WTC11 (cell line): ENCODE data around the gene DNM1L. TPM values are rescaled to one million over a fixed set of nuclear protein-coding genes. Genes with fewer than 3 reads are reported as not detected.

Experiments
- ATAC-seq: fragments of 200-7000 bp; cut with Tn5 transposase; 2 replicates; pipeline ENCODE4 v1.10.0; 2021; ENCODE audit warnings: mild to moderate bottlenecking, moderate library complexity
- Bru-seq: library from RNA; stranded (reverse); fragments of 400-500 nt; gene quantifications from one replicate; lab custom pipeline; 2021; lab: Mats Ljungman, UMichigan
- CTCF ChIA-PET: fragments of 300-600 bp; sonication (Branson Sonifier 250); formaldehyde crosslinking; loops from one replicate; lab custom pipeline; 2021; ENCODE audit warnings: antibody characterized with exemption; lab: Charles Lee
- POLR2A ChIA-PET: fragments of 350-600 bp; sonication (Branson Sonifier 250); formaldehyde crosslinking; loops from one replicate; lab custom pipeline; 2021; ENCODE audit warnings: antibody characterized with exemption; lab: Charles Lee
- DNase-seq: peaks from one replicate; pipeline ENCODE4 v3.0.0; 2021; ENCODE audit warnings: low spot score
- H3K27ac Mint-ChIP-seq: 2 replicates; pipeline ENCODE4 v1.8.0; 2021; ENCODE audit warnings: mixed read lengths
- H3K27me3 Mint-ChIP-seq: 2 replicates; pipeline ENCODE4 v1.8.0; 2021; ENCODE audit warnings: low read depth, mild to moderate bottlenecking, moderate library complexity, mixed read lengths
- H3K36me3 Mint-ChIP-seq: 2 replicates; pipeline ENCODE4 v1.8.0; 2021; ENCODE audit warnings: mixed read lengths
- H3K4me1 Mint-ChIP-seq: 2 replicates; pipeline ENCODE4 v1.8.0; 2022; ENCODE audit warnings: mixed read lengths
- H3K4me3 Mint-ChIP-seq: 2 replicates; pipeline ENCODE4 v1.8.0; 2021; ENCODE audit warnings: mild to moderate bottlenecking, moderate library complexity, mixed read lengths
- H3K9me3 Mint-ChIP-seq: 2 replicates; pipeline ENCODE4 v1.8.0; 2021; ENCODE audit warnings: mixed read lengths
- CBFB ChIP-seq: sonication (generic); formaldehyde crosslinking; IDR thresholded peaks from 2 replicates; pipeline ENCODE4 v1.8.1; 2022; ENCODE audit warnings: mild to moderate bottlenecking, low read depth, missing genetic modification reagents
- FOXJ3 ChIP-seq: sonication (generic); formaldehyde crosslinking; IDR thresholded peaks from 2 replicates; pipeline ENCODE4 v1.9.0; 2021; ENCODE audit warnings: missing genetic modification reagents, mild to moderate bottlenecking, borderline replicate concordance
- JAZF1 ChIP-seq: fragments of 250-450 bp; sonication (Bioruptor Pico); IDR thresholded peaks from 2 replicates; pipeline ENCODE4 v1.9.0; 2021; ENCODE audit warnings: moderate library complexity, mild to moderate bottlenecking, inconsistent platforms
- JUN ChIP-seq: sonication (generic); formaldehyde crosslinking; IDR thresholded peaks from 2 replicates; pipeline ENCODE4 v1.8.0; 2023; ENCODE audit warnings: mild to moderate bottlenecking, missing genetic modification reagents
- NFATC4 ChIP-seq: fragments of 250-450 bp; sonication (Bioruptor Pico); IDR thresholded peaks from 2 replicates; pipeline ENCODE4 v1.9.0; 2021; ENCODE audit warnings: mild to moderate bottlenecking
- ZNF317 ChIP-seq: sonication (generic); formaldehyde crosslinking; IDR thresholded peaks from 2 replicates; pipeline ENCODE4 v1.8.1; 2023; ENCODE audit warnings: low read depth, mild to moderate bottlenecking, moderate library complexity, missing genetic modification reagents, borderline replicate concordance
- ZNF396 ChIP-seq: fragments of 250-450 bp; sonication (Bioruptor Pico); IDR thresholded peaks from 2 replicates; pipeline ENCODE4 v1.8.0; 2021; ENCODE audit warnings: mild to moderate bottlenecking, moderate library complexity, borderline replicate concordance
- ZNF423 ChIP-seq: fragments of 250-450 bp; sonication (Bioruptor Pico); IDR thresholded peaks from 2 replicates; pipeline ENCODE4 v2.1.2; 2022; ENCODE audit warnings: mild to moderate bottlenecking, moderate library complexity
- long read RNA-seq, 3 experiments: library from RNA in 1 of 3; library from capped mRNA in 1 of 3; library from polyadenylated mRNA in 1 of 3; unstranded in 2 of 3; stranded (forward) in 1 of 3; transcript quantifications; one replicate each; pipeline ENCODE4 v2.0.0, GENCODE V29; 2021
- total RNA-seq: library from RNA; stranded (reverse); gene quantifications from 3 replicates; pipeline ENCODE4 v1.2.3, GENCODE V29; 2021
- TF ChIP-seq, protein P1 (sequence below): sonication (generic); formaldehyde crosslinking; IDR thresholded peaks from 2 replicates; pipeline ENCODE4 v1.8.1; 2022; ENCODE audit warnings: mild to moderate bottlenecking, moderate library complexity, missing genetic modification reagents
- TF ChIP-seq, protein P2 (sequence below): fragments of 250-450 bp; sonication (Bioruptor Pico); IDR thresholded peaks from 2 replicates; pipeline ENCODE4 v1.9.0; 2021; ENCODE audit warnings: mild to moderate bottlenecking
- TF ChIP-seq, protein P3 (sequence below): fragments of 250-450 bp; sonication (Bioruptor Pico); conservative IDR thresholded peaks from 2 replicates; pipeline ENCODE4 v1.9.0; 2021; ENCODE audit warnings: mild to moderate bottlenecking
- TF ChIP-seq, protein P4 (sequence below): sonication (generic); formaldehyde crosslinking; IDR thresholded peaks from 2 replicates; pipeline ENCODE4 v1.8.1; 2023; ENCODE audit warnings: mild to moderate bottlenecking, missing genetic modification reagents, moderate library complexity
- TF ChIP-seq, protein P5 (sequence below): sonication (generic); formaldehyde crosslinking; conservative IDR thresholded peaks from 2 replicates; pipeline ENCODE4 v1.8.1; 2023; ENCODE audit warnings: mild to moderate bottlenecking, low read depth, missing genetic modification reagents, moderate library complexity
- TF ChIP-seq, protein P6 (sequence below): sonication (generic); formaldehyde crosslinking; IDR thresholded peaks from 2 replicates; pipeline ENCODE4 v1.8.0; 2023; ENCODE audit warnings: missing genetic modification reagents, mild to moderate bottlenecking, borderline replicate concordance
- TF ChIP-seq, protein P7 (sequence below): sonication (generic); formaldehyde crosslinking; IDR thresholded peaks from 2 replicates; pipeline ENCODE4 v1.8.0; 2022; ENCODE audit warnings: missing genetic modification reagents

Gene DNM1L
- 70.3 to 75.2 TPM (median 74.3 TPM) in 3 replicates for total RNA-seq
- Bru-seq, nascent RNA, result percentile 87 among the genes with signal in this experiment
- long read RNA-seq, experiment 1, full-length matches to known transcripts, result 198 of 262 reads
- long read RNA-seq, experiment 1, partial matches to known transcripts, result 39 of 262 reads
- long read RNA-seq, experiment 1, other reads (novel, unspliced or antisense), result 25 of 262 reads
- long read RNA-seq, experiment 2, full-length matches to known transcripts, result 41 of 98 reads
- long read RNA-seq, experiment 2, partial matches to known transcripts, result 50 of 98 reads
- long read RNA-seq, experiment 2, other reads (novel, unspliced or antisense), result 7 of 98 reads
- long read RNA-seq, experiment 3, full-length matches to known transcripts, result 35 of 51 reads
- long read RNA-seq, experiment 3, partial matches to known transcripts, result 11 of 51 reads
- long read RNA-seq, experiment 3, other reads (novel, unspliced or antisense), result 5 of 51 reads

DNA sequence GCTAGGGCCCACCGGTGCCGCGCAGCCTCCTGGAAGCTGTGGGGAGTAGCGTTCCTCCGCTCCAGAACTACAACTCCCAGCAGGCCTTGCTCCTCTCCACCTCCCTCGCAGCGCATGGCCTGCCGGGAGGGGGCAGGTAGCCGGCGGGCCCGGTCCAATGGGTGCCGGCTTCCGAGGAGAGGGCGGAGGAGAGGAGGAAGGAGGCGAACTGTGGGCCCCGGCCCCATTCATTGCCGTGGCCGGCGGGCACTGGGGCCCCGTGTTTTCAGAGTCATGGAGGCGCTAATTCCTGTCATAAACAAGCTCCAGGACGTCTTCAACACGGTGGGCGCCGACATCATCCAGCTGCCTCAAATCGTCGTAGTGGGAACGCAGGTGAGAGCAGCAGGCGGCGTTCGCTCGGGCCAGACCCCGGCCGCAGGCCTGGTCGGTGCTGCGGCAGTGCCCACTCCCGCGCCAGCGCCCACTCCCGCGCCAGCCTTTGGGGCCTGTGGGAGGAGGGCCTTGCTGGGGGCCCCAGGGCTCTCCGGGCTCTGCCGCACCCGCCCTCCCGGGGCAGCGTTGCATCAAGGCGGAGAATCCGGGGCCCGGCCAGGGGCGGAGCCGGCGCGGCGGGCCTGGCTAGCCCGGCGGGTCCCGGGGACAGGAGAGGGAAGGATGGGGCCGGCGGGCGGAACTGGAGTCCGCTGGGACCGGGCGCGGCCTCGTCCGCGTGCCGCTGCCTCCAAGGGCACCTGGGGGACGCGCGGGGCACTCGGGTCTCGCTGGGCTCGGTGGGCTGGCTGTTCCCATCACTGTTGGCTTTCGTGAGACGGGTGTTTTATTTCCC, at the start of gene DNM1L:
Gene DNM1L (plus strand): TSS at position 211 of the 829 bp plus-strand sequence. CDS start 63 bp downstream, at position 274.
- DNase-seq (peak; percentile 97), ATAC-seq (peak; percentile 96)
- no peaks in the 10 kb centered on the region for H3K9me3 Mint-ChIP-seq
- H3K4me3 Mint-ChIP-seq, result peak within 1 kb of the TSS; percentile 96
- ChIA-PET POLR2A (interaction anchor here (0.5 to 1.8 kb wide), 4 partner anchors 76 to 720 kb away, joined by 3 to 6 read pairs (median 3); partner anchors contain the start of genes RESF1 and YARS2), CTCF (interaction anchor here (0.7 to 2.3 kb wide), 3 partner anchors 76 to 1029 kb away, joined by 3 to 9 read pairs (median 3); partner anchors contain the start of gene YARS2)
- H3K27me3 Mint-ChIP-seq, result no peaks in the 10 kb centered on the region
- peaks cover 3% of the 10 kb centered on the region for H3K36me3 Mint-ChIP-seq
- peaks cover 19% of the 10 kb centered on the region for H3K4me1 Mint-ChIP-seq
- H3K27ac Mint-ChIP-seq, result peak within 1 kb of the TSS; percentile 93
- TF ChIP-seq ZNF396 (CRISPR knock-in tag), result no peak
- TF ChIP-seq CBFB, result peak; percentile 49; the same call in 1 of the 2 replicates
- no peak for TF ChIP-seq ZNF423 (CRISPR knock-in tag)
- TF ChIP-seq, protein P1, sequence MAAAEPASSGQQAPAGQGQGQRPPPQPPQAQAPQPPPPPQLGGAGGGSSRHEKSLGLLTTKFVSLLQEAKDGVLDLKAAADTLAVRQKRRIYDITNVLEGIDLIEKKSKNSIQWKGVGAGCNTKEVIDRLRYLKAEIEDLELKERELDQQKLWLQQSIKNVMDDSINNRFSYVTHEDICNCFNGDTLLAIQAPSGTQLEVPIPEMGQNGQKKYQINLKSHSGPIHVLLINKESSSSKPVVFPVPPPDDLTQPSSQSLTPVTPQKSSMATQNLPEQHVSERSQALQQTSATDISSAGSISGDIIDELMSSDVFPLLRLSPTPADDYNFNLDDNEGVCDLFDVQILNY (CRISPR knock-in tag), result peak; percentile 73; the same call in 1 of the 2 replicates
- TF ChIP-seq, protein P2, sequence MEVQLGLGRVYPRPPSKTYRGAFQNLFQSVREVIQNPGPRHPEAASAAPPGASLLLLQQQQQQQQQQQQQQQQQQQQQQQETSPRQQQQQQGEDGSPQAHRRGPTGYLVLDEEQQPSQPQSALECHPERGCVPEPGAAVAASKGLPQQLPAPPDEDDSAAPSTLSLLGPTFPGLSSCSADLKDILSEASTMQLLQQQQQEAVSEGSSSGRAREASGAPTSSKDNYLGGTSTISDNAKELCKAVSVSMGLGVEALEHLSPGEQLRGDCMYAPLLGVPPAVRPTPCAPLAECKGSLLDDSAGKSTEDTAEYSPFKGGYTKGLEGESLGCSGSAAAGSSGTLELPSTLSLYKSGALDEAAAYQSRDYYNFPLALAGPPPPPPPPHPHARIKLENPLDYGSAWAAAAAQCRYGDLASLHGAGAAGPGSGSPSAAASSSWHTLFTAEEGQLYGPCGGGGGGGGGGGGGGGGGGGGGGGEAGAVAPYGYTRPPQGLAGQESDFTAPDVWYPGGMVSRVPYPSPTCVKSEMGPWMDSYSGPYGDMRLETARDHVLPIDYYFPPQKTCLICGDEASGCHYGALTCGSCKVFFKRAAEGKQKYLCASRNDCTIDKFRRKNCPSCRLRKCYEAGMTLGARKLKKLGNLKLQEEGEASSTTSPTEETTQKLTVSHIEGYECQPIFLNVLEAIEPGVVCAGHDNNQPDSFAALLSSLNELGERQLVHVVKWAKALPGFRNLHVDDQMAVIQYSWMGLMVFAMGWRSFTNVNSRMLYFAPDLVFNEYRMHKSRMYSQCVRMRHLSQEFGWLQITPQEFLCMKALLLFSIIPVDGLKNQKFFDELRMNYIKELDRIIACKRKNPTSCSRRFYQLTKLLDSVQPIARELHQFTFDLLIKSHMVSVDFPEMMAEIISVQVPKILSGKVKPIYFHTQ (CRISPR knock-in tag), result no peak
- TF ChIP-seq JAZF1, result no peak
- TF ChIP-seq ZNF317 (CRISPR knock-in tag), result peak; percentile 42; the same call in 1 of the 2 replicates
- TF ChIP-seq NFATC4, result no peak
- TF ChIP-seq, protein P3, sequence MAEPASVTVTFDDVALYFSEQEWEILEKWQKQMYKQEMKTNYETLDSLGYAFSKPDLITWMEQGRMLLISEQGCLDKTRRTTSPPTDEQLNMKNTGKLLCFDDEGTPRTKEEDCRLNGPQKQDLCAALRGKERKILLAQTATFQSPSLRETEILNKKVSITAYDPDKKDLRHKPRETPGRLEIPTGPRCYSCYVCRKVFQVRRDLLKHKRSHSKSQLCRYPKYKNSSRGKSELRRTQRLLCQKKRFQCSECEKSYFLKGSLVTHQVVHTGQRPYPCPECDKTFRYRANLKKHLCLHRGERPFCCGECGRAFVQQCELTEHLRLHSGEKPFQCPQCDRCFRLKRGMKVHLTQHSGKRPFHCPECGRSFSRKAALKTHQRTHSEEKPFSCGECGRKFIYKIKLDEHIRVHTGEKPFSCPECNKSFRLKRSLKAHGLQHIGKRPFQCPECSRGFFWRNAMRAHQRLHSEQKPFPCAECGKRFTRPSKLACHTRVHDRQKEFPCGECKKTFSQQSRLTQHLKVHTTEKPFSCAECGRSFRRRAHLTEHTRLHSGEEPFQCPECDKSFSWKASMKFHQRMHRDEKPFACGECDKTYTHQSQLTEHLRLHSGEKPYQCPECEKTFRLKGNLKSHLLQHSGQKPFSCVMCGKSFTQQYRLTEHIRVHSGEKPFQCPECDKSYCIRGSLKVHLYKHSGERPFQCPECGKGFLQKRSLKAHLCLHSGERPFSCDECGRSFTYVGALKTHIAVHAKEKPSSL (CRISPR knock-in tag), result no peak
- TF ChIP-seq, protein P4, sequence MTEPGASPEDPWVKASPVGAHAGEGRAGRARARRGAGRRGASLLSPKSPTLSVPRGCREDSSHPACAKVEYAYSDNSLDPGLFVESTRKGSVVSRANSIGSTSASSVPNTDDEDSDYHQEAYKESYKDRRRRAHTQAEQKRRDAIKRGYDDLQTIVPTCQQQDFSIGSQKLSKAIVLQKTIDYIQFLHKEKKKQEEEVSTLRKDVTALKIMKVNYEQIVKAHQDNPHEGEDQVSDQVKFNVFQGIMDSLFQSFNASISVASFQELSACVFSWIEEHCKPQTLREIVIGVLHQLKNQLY, result no peak
- TF ChIP-seq, protein P5, sequence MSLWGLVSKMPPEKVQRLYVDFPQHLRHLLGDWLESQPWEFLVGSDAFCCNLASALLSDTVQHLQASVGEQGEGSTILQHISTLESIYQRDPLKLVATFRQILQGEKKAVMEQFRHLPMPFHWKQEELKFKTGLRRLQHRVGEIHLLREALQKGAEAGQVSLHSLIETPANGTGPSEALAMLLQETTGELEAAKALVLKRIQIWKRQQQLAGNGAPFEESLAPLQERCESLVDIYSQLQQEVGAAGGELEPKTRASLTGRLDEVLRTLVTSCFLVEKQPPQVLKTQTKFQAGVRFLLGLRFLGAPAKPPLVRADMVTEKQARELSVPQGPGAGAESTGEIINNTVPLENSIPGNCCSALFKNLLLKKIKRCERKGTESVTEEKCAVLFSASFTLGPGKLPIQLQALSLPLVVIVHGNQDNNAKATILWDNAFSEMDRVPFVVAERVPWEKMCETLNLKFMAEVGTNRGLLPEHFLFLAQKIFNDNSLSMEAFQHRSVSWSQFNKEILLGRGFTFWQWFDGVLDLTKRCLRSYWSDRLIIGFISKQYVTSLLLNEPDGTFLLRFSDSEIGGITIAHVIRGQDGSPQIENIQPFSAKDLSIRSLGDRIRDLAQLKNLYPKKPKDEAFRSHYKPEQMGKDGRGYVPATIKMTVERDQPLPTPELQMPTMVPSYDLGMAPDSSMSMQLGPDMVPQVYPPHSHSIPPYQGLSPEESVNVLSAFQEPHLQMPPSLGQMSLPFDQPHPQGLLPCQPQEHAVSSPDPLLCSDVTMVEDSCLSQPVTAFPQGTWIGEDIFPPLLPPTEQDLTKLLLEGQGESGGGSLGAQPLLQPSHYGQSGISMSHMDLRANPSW, result no peak
- TF ChIP-seq, protein P6, sequence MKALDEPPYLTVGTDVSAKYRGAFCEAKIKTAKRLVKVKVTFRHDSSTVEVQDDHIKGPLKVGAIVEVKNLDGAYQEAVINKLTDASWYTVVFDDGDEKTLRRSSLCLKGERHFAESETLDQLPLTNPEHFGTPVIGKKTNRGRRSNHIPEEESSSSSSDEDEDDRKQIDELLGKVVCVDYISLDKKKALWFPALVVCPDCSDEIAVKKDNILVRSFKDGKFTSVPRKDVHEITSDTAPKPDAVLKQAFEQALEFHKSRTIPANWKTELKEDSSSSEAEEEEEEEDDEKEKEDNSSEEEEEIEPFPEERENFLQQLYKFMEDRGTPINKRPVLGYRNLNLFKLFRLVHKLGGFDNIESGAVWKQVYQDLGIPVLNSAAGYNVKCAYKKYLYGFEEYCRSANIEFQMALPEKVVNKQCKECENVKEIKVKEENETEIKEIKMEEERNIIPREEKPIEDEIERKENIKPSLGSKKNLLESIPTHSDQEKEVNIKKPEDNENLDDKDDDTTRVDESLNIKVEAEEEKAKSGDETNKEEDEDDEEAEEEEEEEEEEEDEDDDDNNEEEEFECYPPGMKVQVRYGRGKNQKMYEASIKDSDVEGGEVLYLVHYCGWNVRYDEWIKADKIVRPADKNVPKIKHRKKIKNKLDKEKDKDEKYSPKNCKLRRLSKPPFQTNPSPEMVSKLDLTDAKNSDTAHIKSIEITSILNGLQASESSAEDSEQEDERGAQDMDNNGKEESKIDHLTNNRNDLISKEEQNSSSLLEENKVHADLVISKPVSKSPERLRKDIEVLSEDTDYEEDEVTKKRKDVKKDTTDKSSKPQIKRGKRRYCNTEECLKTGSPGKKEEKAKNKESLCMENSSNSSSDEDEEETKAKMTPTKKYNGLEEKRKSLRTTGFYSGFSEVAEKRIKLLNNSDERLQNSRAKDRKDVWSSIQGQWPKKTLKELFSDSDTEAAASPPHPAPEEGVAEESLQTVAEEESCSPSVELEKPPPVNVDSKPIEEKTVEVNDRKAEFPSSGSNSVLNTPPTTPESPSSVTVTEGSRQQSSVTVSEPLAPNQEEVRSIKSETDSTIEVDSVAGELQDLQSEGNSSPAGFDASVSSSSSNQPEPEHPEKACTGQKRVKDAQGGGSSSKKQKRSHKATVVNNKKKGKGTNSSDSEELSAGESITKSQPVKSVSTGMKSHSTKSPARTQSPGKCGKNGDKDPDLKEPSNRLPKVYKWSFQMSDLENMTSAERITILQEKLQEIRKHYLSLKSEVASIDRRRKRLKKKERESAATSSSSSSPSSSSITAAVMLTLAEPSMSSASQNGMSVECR (CRISPR knock-in tag), result peak; percentile 72; the same call in 1 of the 2 replicates
- TF ChIP-seq JUN (CRISPR knock-in tag), result peak; percentile 85
- no peak for TF ChIP-seq FOXJ3 (CRISPR knock-in tag)
- TF ChIP-seq, protein P7, sequence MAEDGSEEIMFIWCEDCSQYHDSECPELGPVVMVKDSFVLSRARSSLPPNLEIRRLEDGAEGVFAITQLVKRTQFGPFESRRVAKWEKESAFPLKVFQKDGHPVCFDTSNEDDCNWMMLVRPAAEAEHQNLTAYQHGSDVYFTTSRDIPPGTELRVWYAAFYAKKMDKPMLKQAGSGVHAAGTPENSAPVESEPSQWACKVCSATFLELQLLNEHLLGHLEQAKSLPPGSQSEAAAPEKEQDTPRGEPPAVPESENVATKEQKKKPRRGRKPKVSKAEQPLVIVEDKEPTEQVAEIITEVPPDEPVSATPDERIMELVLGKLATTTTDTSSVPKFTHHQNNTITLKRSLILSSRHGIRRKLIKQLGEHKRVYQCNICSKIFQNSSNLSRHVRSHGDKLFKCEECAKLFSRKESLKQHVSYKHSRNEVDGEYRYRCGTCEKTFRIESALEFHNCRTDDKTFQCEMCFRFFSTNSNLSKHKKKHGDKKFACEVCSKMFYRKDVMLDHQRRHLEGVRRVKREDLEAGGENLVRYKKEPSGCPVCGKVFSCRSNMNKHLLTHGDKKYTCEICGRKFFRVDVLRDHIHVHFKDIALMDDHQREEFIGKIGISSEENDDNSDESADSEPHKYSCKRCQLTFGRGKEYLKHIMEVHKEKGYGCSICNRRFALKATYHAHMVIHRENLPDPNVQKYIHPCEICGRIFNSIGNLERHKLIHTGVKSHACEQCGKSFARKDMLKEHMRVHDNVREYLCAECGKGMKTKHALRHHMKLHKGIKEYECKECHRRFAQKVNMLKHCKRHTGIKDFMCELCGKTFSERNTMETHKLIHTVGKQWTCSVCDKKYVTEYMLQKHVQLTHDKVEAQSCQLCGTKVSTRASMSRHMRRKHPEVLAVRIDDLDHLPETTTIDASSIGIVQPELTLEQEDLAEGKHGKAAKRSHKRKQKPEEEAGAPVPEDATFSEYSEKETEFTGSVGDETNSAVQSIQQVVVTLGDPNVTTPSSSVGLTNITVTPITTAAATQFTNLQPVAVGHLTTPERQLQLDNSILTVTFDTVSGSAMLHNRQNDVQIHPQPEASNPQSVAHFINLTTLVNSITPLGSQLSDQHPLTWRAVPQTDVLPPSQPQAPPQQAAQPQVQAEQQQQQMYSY (CRISPR knock-in tag), result 0 out of 2 replicates have a peak, but pooled peaks have one; percentile 23
